ENCODE results near the gene RAB7B. TPM values are rescaled to one million over a fixed set of nuclear protein-coding genes. Genes with fewer than 3 reads are reported as not detected.

RAB7B gene
- total RNA-seq, 5 donors from 2014 or later (not counting 1 experiment from before 2014, with no cell fraction given), result 0.15 to 0.22 TPM; not detected in 3

GRCh38 chr1:205967554-205968335 is 35.5 kb downstream of the RAB7B start:
- Histone ChIP-seq H3K4me3 (ENCODE audit: control insufficient read depth in 1 of 2, extremely low read depth in 1 of 2, low read length in 1 of 2) (no peak overlapping the region), H3K36me3 (ENCODE audit: control insufficient read depth in 2 of 2, extremely low read depth in 1 of 2, insufficient read depth in 1 of 2, low read length in 1 of 2) (no peaks in the 10 kb centered on the region), H3K27me3 (replicated peaks in 1 of 2; ENCODE audit: control insufficient read depth in 2 of 2, extremely low read depth in 1 of 2, insufficient read depth in 2 of 2, low read length in 1 of 2) (no peaks in the 10 kb centered on the region), H3K9me3 (no peaks in the 10 kb centered on the region), H3K4me1 (ENCODE audit: control insufficient read depth in 1 of 2, extremely low read depth in 1 of 2, insufficient read depth in 2 of 2, low read length in 2 of 2) (no peaks in the 10 kb centered on the region), H3K27ac (ENCODE audit: low read length) (no peak overlapping the region)
- no peak overlapping the region for H3K4me3 Mint-ChIP-seq
- no peaks in the 10 kb centered on the region for H3K36me3 Mint-ChIP-seq
- peaks cover 0 to 3% of the 10 kb centered on the region in 2 donors for H3K27me3 Mint-ChIP-seq
- no peaks in the 10 kb centered on the region for H3K9me3 Mint-ChIP-seq
- ATAC-seq (replicated peaks in 1 of 4), result no peak
- WGBS (ENCODE audit: insufficient coverage), result 85% methylated on average over 2 of the region's 10 CpGs
- H3K27ac Mint-ChIP-seq, result no peak overlapping the region
- no peak for DNase-seq
- CTCF ChIA-PET, result interaction anchor here in 1 of 2 donors (1.8 kb wide), 1 partner anchor 10 kb away, joined by 7 read pairs; no protein-coding TSS in a partner anchor
- POLR2A ChIA-PET, result no interaction called here
- no peaks in the 10 kb centered on the region for H3K4me1 Mint-ChIP-seq

DNA sequence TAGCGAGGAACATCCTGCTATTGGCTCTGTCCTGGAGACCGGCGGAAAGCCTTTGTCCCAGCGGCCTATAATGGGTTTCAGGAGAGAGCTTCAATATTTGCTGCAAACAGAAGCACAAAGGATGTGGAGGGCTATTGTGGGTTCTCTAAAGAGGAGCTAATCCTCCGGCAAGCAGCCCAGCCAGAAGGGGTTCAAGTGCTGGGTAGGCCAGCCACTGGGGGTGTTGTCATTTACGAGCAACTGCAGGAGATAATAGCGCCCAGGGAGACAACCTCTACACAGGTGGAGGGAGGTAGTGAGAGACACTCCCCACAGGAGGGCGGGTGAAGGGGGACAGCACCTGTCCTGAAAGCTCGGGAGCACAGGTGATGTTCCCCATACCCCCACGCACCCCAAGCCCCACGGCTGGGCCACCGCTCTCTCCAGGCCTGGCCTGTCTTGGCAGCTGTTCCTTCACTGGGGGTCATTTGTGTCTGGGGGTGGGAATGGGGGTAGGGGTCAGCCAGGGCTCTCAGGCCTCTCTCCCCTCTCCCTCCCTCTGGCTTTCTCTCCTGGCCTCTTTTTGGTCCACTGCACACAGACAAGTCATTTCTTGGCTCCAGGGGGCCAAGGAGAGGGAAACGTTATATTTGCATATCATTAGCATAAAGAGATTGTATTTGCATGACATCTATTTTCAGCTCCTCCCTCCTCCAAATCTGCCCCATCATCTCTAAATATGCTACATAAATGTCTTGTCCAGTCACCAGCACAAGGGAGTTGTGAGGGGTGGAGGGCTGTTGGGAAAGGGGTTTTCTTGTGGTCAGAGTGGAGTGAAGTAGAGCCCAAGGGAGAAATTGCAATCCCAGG is 37.9 kb downstream of the RAB7B start:
- CTCF ChIA-PET, result interaction anchor here in 1 of 2 donors (0.9 kb wide), 1 partner anchor 12 kb away, joined by 5 read pairs; no protein-coding TSS in a partner anchor

DNA sequence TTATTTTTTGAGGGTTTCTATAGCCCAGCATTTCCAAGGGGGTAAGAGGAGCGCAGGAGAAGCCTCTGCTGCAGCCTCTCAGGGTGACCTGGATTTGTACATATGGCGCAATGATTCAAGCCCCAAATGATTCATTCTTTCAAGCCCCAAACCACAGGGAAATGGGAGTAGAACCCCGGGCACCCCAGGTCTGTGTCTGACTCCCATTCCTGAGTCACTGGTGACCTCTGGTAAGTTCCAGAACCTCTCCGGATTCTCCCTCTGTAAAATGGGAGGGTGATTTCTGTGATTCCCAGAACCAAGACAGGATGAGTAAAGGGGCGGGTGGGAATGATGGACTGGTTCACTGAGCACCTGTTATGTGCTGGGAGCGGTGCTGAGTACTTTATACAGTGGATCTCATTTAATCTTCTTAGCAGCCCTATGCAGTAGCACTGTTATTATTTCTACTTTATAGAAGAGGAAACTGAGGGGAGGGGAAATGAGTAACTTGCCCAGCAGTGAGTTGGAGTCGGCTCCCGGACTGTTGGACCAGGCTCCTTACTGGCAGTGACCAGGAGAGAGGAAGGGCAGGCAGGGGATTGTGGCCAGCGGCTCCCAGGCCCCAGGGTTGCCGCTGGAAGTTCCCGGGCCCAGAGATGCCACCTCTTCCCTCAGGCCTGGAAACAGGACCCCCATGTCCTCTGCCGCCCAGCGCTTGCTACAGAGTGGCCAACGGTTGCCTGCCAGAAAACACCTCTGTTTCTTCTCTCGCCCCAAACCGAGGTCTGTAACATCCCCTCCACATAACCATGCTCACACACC is 39.6 kb downstream of the RAB7B start:
- ATAC-seq (replicated peaks in 1 of 4) (no peak), DNase-seq (no peak)
- Histone ChIP-seq H3K9me3 (no peaks in the 10 kb centered on the region), H3K4me1 (ENCODE audit: control insufficient read depth in 1 of 2, extremely low read depth in 1 of 2, insufficient read depth in 2 of 2, low read length in 2 of 2) (no peaks in the 10 kb centered on the region), H3K27ac (ENCODE audit: low read length) (no peak overlapping the region), H3K36me3 (ENCODE audit: control insufficient read depth in 2 of 2, extremely low read depth in 1 of 2, insufficient read depth in 1 of 2, low read length in 1 of 2) (no peaks in the 10 kb centered on the region), H3K4me3 (ENCODE audit: control insufficient read depth in 1 of 2, extremely low read depth in 1 of 2, low read length in 1 of 2) (no peak overlapping the region), H3K27me3 (replicated peaks in 1 of 2; ENCODE audit: control insufficient read depth in 2 of 2, extremely low read depth in 1 of 2, insufficient read depth in 2 of 2, low read length in 1 of 2) (peaks cover 0 to 33% of the 10 kb centered on the region in 2 experiments)
- Mint-ChIP-seq H3K27ac (no peak overlapping the region), H3K36me3 (no peaks in the 10 kb centered on the region), H3K4me3 (no peak overlapping the region), H3K4me1 (no peaks in the 10 kb centered on the region), H3K9me3 (no peaks in the 10 kb centered on the region), H3K27me3 (peaks cover 11 to 28% of the 10 kb centered on the region in 2 donors)
- ChIA-PET CTCF (no interaction called here), POLR2A (no interaction called here)
- WGBS (ENCODE audit: insufficient coverage), result 81% methylated on average over 6 of the region's 16 CpGs

More for the DNA sequence above, 37.9 kb downstream of the RAB7B start:
- H3K9me3 Mint-ChIP-seq, result no peaks in the 10 kb centered on the region
- H3K36me3 Mint-ChIP-seq, result no peaks in the 10 kb centered on the region
- WGBS (ENCODE audit: insufficient coverage), result 85% methylated on average over 4 of the region's 13 CpGs
- ATAC-seq (replicated peaks in 1 of 4), result no peak
- H3K4me3 ChIP-seq (ENCODE audit: control insufficient read depth in 1 of 2, extremely low read depth in 1 of 2, low read length in 1 of 2), result no peak overlapping the region
- no peak overlapping the region for H3K27ac ChIP-seq (ENCODE audit: low read length)
- H3K4me3 Mint-ChIP-seq, result no peak overlapping the region
- no peak for DNase-seq
- H3K9me3 ChIP-seq, result no peaks in the 10 kb centered on the region
- POLR2A ChIA-PET, result no interaction called here
- H3K36me3 ChIP-seq (ENCODE audit: control insufficient read depth in 2 of 2, extremely low read depth in 1 of 2, insufficient read depth in 1 of 2, low read length in 1 of 2), result no peaks in the 10 kb centered on the region
- H3K4me1 ChIP-seq (ENCODE audit: control insufficient read depth in 1 of 2, extremely low read depth in 1 of 2, insufficient read depth in 2 of 2, low read length in 2 of 2), result no peaks in the 10 kb centered on the region
- peaks cover 0 to 19% of the 10 kb centered on the region in 2 experiments for H3K27me3 ChIP-seq (replicated peaks in 1 of 2; ENCODE audit: control insufficient read depth in 2 of 2, extremely low read depth in 1 of 2, insufficient read depth in 2 of 2, low read length in 1 of 2)
- H3K27ac Mint-ChIP-seq, result no peak overlapping the region
- H3K27me3 Mint-ChIP-seq, result peaks cover 3 to 15% of the 10 kb centered on the region in 2 donors
- no peaks in the 10 kb centered on the region for H3K4me1 Mint-ChIP-seq

- ChIA-PET POLR2A (no interaction called here), CTCF (interaction anchor here (0.6 to 0.7 kb wide), 2 partner anchors 15 to 451 kb away, joined by 4 read pairs; no protein-coding TSS in a partner anchor)
- no peak overlapping the region for H3K4me3 Mint-ChIP-seq
- WGBS (ENCODE audit: insufficient coverage), result 83% methylated on average over 3 of the region's 6 CpGs
- no peaks in the 10 kb centered on the region for H3K4me1 Mint-ChIP-seq
- Histone ChIP-seq H3K4me3 (ENCODE audit: control insufficient read depth in 1 of 2, extremely low read depth in 1 of 2, low read length in 1 of 2) (no peak overlapping the region), H3K36me3 (ENCODE audit: control insufficient read depth in 2 of 2, extremely low read depth in 1 of 2, insufficient read depth in 1 of 2, low read length in 1 of 2) (no peaks in the 10 kb centered on the region), H3K9me3 (no peaks in the 10 kb centered on the region), H3K4me1 (ENCODE audit: control insufficient read depth in 1 of 2, extremely low read depth in 1 of 2, insufficient read depth in 2 of 2, low read length in 2 of 2) (no peaks in the 10 kb centered on the region), H3K27ac (ENCODE audit: low read length) (no peak overlapping the region), H3K27me3 (replicated peaks in 1 of 2; ENCODE audit: control insufficient read depth in 2 of 2, extremely low read depth in 1 of 2, insufficient read depth in 2 of 2, low read length in 1 of 2) (peaks cover 0 to 35% of the 10 kb centered on the region in 2 experiments)
- DNase-seq, result no peak
- peaks cover 12 to 28% of the 10 kb centered on the region in 2 donors for H3K27me3 Mint-ChIP-seq
- no peak for ATAC-seq (replicated peaks in 1 of 4)
- H3K36me3 Mint-ChIP-seq, result no peaks in the 10 kb centered on the region
- H3K27ac Mint-ChIP-seq, result no peak overlapping the region
- no peaks in the 10 kb centered on the region for H3K9me3 Mint-ChIP-seq
Measured at GRCh38 chr1:205962821-205963221, 40.4 kb downstream of the RAB7B start.

- Histone ChIP-seq H3K4me1 (ENCODE audit: control insufficient read depth in 1 of 2, extremely low read depth in 1 of 2, insufficient read depth in 2 of 2, low read length in 2 of 2) (no peaks in the 10 kb centered on the region), H3K9me3 (no peaks in the 10 kb centered on the region), H3K27me3 (replicated peaks in 1 of 2; ENCODE audit: control insufficient read depth in 2 of 2, extremely low read depth in 1 of 2, insufficient read depth in 2 of 2, low read length in 1 of 2) (peaks cover 0 to 35% of the 10 kb centered on the region in 2 experiments), H3K4me3 (ENCODE audit: control insufficient read depth in 1 of 2, extremely low read depth in 1 of 2, low read length in 1 of 2) (no peak overlapping the region), H3K27ac (ENCODE audit: low read length) (no peak overlapping the region), H3K36me3 (ENCODE audit: control insufficient read depth in 2 of 2, extremely low read depth in 1 of 2, insufficient read depth in 1 of 2, low read length in 1 of 2) (no peaks in the 10 kb centered on the region)
- ATAC-seq (replicated peaks in 1 of 4) (no peak), DNase-seq (no peak)
- 94% methylated on average over 5 of the region's 9 CpGs for WGBS (ENCODE audit: insufficient coverage)
- Mint-ChIP-seq H3K27me3 (peaks cover 12 to 28% of the 10 kb centered on the region in 2 donors), H3K36me3 (no peaks in the 10 kb centered on the region), H3K27ac (no peak overlapping the region), H3K9me3 (no peaks in the 10 kb centered on the region), H3K4me3 (no peak overlapping the region), H3K4me1 (no peaks in the 10 kb centered on the region)
- ChIA-PET POLR2A (no interaction called here), CTCF (interaction anchor here (0.6 to 0.9 kb wide), 3 partner anchors 8 to 452 kb away, joined by 3 to 4 read pairs (median 4); no protein-coding TSS in a partner anchor)
Measured at GRCh38 chr1:205961991-205962820, 41.0 kb downstream of the RAB7B start.
